PC-9 (cell line): ENCODE results near the gene TRAPPC3.

Experiments used
- CTCF ChIP-seq: fragments of 200-600 bp; sonication (generic); conservative IDR thresholded peaks from 2 replicates; pipeline ENCODE4 v1.6.1; 2017; ENCODE audit warnings: mixed run types, antibody characterized with exemption, mild to moderate bottlenecking, moderate library complexity
- EZH2 ChIP-seq: fragments of 200-600 bp; sonication (generic); IDR thresholded peaks from 2 replicates; pipeline ENCODE4 v1.8.0; 2017; ENCODE audit warnings: antibody characterized with exemption, low read depth

DNA sequence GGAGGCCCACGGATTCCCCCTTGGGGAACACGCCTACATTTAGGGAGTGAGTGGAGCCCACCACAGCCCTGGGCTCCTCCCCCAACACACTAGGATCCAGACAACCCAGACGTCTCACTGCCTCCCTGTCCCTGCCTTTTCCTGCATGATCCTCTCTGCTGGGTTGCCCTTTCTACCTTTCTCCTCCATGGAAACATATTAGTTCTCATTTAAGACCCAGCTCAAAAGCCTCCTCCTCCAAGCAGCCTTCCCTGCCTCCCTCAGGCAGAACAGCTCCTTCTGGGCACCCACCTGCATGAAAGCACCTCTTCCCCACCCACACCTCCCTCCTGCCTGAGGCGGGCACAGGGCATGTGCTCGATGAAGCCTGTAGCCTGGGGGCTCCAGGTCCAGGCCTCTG, 34.9 kb downstream of the TRAPPC3 start:
- TF ChIP-seq CTCF (no peak), EZH2 (no peak)
